ENCODE data around the gene GAS6.

The GAS6 gene

GRCh38 chr13:113811081-113811928 lies 52.6 kb downstream of the GAS6 start:
- DNase-seq (ENCODE audit: low read depth): no peak
- H3K4me3 ChIP-seq (ENCODE audit: low read depth, low read length): no peak overlapping the region
- TF ChIP-seq, protein P1, sequence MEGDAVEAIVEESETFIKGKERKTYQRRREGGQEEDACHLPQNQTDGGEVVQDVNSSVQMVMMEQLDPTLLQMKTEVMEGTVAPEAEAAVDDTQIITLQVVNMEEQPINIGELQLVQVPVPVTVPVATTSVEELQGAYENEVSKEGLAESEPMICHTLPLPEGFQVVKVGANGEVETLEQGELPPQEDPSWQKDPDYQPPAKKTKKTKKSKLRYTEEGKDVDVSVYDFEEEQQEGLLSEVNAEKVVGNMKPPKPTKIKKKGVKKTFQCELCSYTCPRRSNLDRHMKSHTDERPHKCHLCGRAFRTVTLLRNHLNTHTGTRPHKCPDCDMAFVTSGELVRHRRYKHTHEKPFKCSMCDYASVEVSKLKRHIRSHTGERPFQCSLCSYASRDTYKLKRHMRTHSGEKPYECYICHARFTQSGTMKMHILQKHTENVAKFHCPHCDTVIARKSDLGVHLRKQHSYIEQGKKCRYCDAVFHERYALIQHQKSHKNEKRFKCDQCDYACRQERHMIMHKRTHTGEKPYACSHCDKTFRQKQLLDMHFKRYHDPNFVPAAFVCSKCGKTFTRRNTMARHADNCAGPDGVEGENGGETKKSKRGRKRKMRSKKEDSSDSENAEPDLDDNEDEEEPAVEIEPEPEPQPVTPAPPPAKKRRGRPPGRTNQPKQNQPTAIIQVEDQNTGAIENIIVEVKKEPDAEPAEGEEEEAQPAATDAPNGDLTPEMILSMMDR (conservative IDR thresholded peaks at IDR 0.05; ENCODE audit: low read depth, low read length): no peak

- TF ChIP-seq, protein P1 (conservative IDR thresholded peaks at IDR 0.05; ENCODE audit: low read depth, low read length): no peak
- no peak for DNase-seq (ENCODE audit: low read depth)
Measured at GRCh38 chr13:113810640-113811039, 53.2 kb downstream of the GAS6 start.

GRCh38 chr13:113809934-113810333 lies 53.9 kb downstream of the GAS6 start:
- TF ChIP-seq, protein P1 (conservative IDR thresholded peaks at IDR 0.05; ENCODE audit: low read depth, low read length): no peak
- DNase-seq (ENCODE audit: low read depth): no peak
- no peak overlapping the region for H3K4me3 ChIP-seq (ENCODE audit: low read depth, low read length)

More at GRCh38 chr13:113810640-113811039, 53.2 kb downstream of the GAS6 start:
- no peak overlapping the region for H3K4me3 ChIP-seq (ENCODE audit: low read depth, low read length)

- DNase-seq (ENCODE audit: low read depth): no peak
- TF ChIP-seq, protein P1 (conservative IDR thresholded peaks at IDR 0.05; ENCODE audit: low read depth, low read length): no peak
Measured at GRCh38 chr13:113808058-113808834, 55.6 kb downstream of the GAS6 start.

DNA sequence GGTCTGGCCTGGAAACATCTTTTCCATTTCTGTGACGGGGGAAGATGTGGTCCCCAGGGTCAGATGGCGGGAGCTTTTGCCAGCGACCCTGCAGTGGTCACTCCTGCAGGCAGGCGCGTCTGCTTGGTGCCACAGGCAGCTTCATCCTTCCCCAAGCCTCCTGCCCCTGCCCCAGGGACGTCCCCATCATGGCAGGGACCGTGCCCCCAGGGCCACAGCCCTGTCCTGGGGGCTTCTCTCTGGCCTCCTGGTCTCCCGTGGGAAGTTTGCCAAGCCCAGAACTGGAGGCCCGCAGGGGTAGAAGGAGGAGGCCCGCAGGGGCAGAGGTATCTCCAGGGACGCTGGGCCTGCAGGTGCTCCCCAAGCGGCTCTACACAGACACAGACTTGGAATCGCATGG lies 57.4 kb downstream of the GAS6 start:
- TF ChIP-seq, protein P1 (conservative IDR thresholded peaks at IDR 0.05; ENCODE audit: low read depth, low read length): no peak
- no peak for DNase-seq (ENCODE audit: low read depth)
- H3K4me3 ChIP-seq (ENCODE audit: low read depth, low read length): no peak overlapping the region

More at GRCh38 chr13:113808058-113808834, 55.6 kb downstream of the GAS6 start:
- no peak overlapping the region for H3K4me3 ChIP-seq (ENCODE audit: low read depth, low read length)

DNA sequence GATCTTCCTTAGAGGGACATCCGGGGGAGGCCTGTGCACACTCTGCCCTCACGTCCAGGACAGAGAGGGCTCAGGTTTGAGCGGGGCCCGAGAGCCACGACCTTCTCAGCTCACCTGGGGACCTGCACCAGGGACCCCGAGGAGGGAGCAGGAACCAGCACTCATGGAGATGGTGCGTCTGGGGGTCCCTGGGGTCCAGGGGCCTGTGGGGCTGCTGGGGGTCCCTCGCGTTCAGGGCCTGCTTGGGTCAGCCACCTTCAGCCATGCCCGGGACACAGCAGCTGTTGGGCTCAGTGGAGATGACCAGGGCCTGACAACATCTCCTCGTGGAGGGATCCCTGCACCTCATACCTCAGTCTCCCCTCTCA lies 57.8 kb downstream of the GAS6 start:
- no peak overlapping the region for H3K4me3 ChIP-seq (ENCODE audit: low read depth, low read length)
- TF ChIP-seq, protein P1 (conservative IDR thresholded peaks at IDR 0.05; ENCODE audit: low read depth, low read length): no peak
- DNase-seq (ENCODE audit: low read depth): no peak

Measured in choroid plexus epithelial cell (primary cell).